Activated CD8-positive, alpha-beta memory T cell treated with anti-CD3 and anti-CD28 coated beads for 4 hours (primary cell): ENCODE results near the gene NEDD4L.

ENCODE experiments used
- DNase-seq, 2 donors: peaks; one replicate each; pipeline ENCODE4 v3.0.0-alpha.2; 2020; ENCODE audit warnings: low read depth in 2 of 2

The NEDD4L gene

GRCh38 chr18:58118536-58118935 lies 74.5 kb downstream of the NEDD4L start:
- no peak for DNase-seq

- DNase-seq = no peak
Measured at GRCh38 chr18:58119819-58120218, 75.8 kb downstream of the NEDD4L start.

GRCh38 chr18:58124475-58124874 lies 80.4 kb downstream of the NEDD4L start:
- DNase-seq = no peak

GRCh38 chr18:58125183-58125582 lies 81.2 kb downstream of the NEDD4L start:
- DNase-seq = no peak

- no peak for DNase-seq
Measured at GRCh38 chr18:58125756-58126155, 81.7 kb downstream of the NEDD4L start.

GRCh38 chr18:58128381-58129374 lies 84.7 kb downstream of the NEDD4L start:
- no peak for DNase-seq

GRCh38 chr18:58132595-58133261 lies 88.7 kb downstream of the NEDD4L start:
- DNase-seq = no peak

GRCh38 chr18:58135183-58135641 lies 91.2 kb downstream of the NEDD4L start:
- DNase-seq = no peak

GRCh38 chr18:58135701-58136331 lies 91.8 kb downstream of the NEDD4L start:
- DNase-seq = no peak

- no peak for DNase-seq
Measured at GRCh38 chr18:58136879-58137278, 92.9 kb downstream of the NEDD4L start.

- no peak for DNase-seq
Measured at GRCh38 chr18:58139459-58140386, 95.7 kb downstream of the NEDD4L start.

- DNase-seq = no peak
Measured at GRCh38 chr18:58140387-58141325, 96.6 kb downstream of the NEDD4L start.

GRCh38 chr18:58143386-58143785 lies 99.4 kb downstream of the NEDD4L start:
- no peak for DNase-seq

GRCh38 chr18:58144106-58144505 lies 100.1 kb downstream of the NEDD4L start:
- DNase-seq = no peak

- no peak for DNase-seq
Measured at GRCh38 chr18:58144671-58145285, 100.8 kb downstream of the NEDD4L start.

GRCh38 chr18:58146099-58146498 lies 102.1 kb downstream of the NEDD4L start:
- DNase-seq = no peak

GRCh38 chr18:58148954-58149471 lies 105.0 kb downstream of the NEDD4L start:
- no peak for DNase-seq

- no peak for DNase-seq
Measured at GRCh38 chr18:58150772-58151171, 106.7 kb downstream of the NEDD4L start.

GRCh38 chr18:58152216-58152615 lies 108.2 kb downstream of the NEDD4L start:
- no peak for DNase-seq
